Kidney (tissue), 14 donors: ENCODE data around the gene GCNT2. TPM values are rescaled to one million over a fixed set of nuclear protein-coding genes. Genes with fewer than 3 reads are reported as not detected.

ENCODE experiments used
- DNase-seq, 5 donors: peaks; one replicate each; pipeline ENCODE4 v3.0.0-alpha.2; 2013 to 2020
- FAIRE-seq: peaks from 2 replicates; lab custom pipeline; 2012; peaks lifted over from hg19 to GRCh38; lab: Jason Lieb, UNC
- H3K27ac ChIP-seq, 2 donors: one replicate each; pipeline ENCODE4 v1.7.0; 2013; ENCODE audit warnings: low read depth in 2 of 2, low read length in 2 of 2, inconsistent platforms in 1 of 2
- H3K27me3 ChIP-seq: one replicate; pipeline ENCODE4 v1.7.1; 2013; ENCODE audit warnings: low read length, inconsistent platforms; ENCODE audit not compliant: control insufficient read depth, insufficient read depth
- H3K36me3 ChIP-seq, 3 donors: one replicate each; pipeline versions ENCODE4 v1.7.0 to v1.7.1; 2013; ENCODE audit warnings: low read length in 3 of 3, control low read depth in 1 of 3, inconsistent platforms in 1 of 3; ENCODE audit not compliant: insufficient read depth in 3 of 3, control insufficient read depth in 2 of 3
- H3K4me1 ChIP-seq, 3 donors: one replicate each; pipeline versions ENCODE4 v1.7.0 to v1.7.1; 2013; ENCODE audit warnings: low read length in 3 of 3, inconsistent platforms in 1 of 3, low read depth in 1 of 3; ENCODE audit not compliant: control insufficient read depth in 2 of 3, insufficient read depth in 2 of 3
- H3K4me3 ChIP-seq, 3 donors: one replicate each; pipeline versions ENCODE4 v1.7.0 to v1.8.1; 2013; ENCODE audit warnings: low read length in 3 of 3, control low read depth in 1 of 3, inconsistent platforms in 1 of 3
- H3K9ac ChIP-seq, 3 donors: one replicate each; pipeline versions ENCODE4 v1.7.0 to v1.7.1; 2013; ENCODE audit warnings: low read length in 3 of 3, control low read depth in 1 of 3, inconsistent platforms in 1 of 3
- H3K9me3 ChIP-seq, 3 donors: one replicate each; pipeline versions ENCODE4 v1.7.0 to v1.7.1; 2013; ENCODE audit warnings: low read length in 3 of 3, control low read depth in 1 of 3, inconsistent platforms in 1 of 3; ENCODE audit not compliant: control insufficient read depth in 2 of 3, insufficient read depth in 1 of 3
- intact Hi-C: fragments of 100-400 bp; cut with DNase I; formaldehyde crosslinking; loops from one replicate; pipeline ENCODE4 v1.11.1; 2022
- polyA plus RNA-seq: library from polyadenylated mRNA; stranded (reverse); fragments of 350-450 nt; fragmentation: Illumina TruSeq; extraction: RNeasy Lipid Tissue Mini Kit (QIAGEN cat#74804); gene quantifications from one replicate; pipeline ENCODE4 v1.2.3, GENCODE V29; 2014; ENCODE audit warnings: low read depth, low replicate concordance; ENCODE audit not compliant: insufficient read depth
- total RNA-seq: library from RNA; stranded (reverse); fragmentation: NEBNext Ultra II Directional; extraction: Animal tissue kit (Norgen Biotek cat#: 25700); gene quantifications from one replicate; pipeline ENCODE4 v1.2.1, GENCODE V29; 2021
- TF ChIP-seq, protein P1 (sequence below): IDR thresholded peaks from 3 replicates; pipeline ENCODE4 v1.5.1; 2012; ENCODE audit warnings: mild to moderate bottlenecking, moderate library complexity, borderline replicate concordance; ENCODE audit not compliant: insufficient read depth; ENCODE audit errors: extremely low read depth
- donor health status: control.
- donor health status: control.
- donor health status: control.
- donor health status: control.
- donor health status: control.
- donor health status: DM: yes; HTN: yes; CAD: no.
- donor health status: Normal renal cell carcinoma (clear cell type).

GCNT2 gene
- total and polyA plus RNA-seq, 2 donors from 2014 or later: 10.5 to 12.5 TPM

DNA sequence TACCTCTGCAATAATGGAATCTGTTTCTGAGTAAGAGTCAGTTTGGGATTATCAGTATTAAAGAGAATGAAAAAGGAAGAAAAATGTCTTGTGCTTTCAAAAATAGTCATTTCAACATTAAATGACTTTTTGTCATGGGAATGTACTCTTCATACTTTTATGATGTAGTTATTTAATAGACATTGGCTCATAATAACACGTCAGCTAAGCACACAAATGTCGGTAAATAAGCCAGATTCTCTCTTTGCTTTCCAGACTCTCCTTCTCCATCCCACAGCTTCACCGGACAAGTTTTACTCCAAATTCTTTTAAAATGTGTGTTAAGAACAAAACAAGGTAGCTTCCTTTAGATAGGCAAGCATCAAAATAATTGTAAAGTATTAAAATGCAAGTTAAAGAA is 97.3 kb downstream of the GCNT2 start:
- H3K9ac ChIP-seq: no peak overlapping the region
- TF ChIP-seq, protein P1, sequence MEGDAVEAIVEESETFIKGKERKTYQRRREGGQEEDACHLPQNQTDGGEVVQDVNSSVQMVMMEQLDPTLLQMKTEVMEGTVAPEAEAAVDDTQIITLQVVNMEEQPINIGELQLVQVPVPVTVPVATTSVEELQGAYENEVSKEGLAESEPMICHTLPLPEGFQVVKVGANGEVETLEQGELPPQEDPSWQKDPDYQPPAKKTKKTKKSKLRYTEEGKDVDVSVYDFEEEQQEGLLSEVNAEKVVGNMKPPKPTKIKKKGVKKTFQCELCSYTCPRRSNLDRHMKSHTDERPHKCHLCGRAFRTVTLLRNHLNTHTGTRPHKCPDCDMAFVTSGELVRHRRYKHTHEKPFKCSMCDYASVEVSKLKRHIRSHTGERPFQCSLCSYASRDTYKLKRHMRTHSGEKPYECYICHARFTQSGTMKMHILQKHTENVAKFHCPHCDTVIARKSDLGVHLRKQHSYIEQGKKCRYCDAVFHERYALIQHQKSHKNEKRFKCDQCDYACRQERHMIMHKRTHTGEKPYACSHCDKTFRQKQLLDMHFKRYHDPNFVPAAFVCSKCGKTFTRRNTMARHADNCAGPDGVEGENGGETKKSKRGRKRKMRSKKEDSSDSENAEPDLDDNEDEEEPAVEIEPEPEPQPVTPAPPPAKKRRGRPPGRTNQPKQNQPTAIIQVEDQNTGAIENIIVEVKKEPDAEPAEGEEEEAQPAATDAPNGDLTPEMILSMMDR: no peak
- no peak overlapping the region for H3K4me3 ChIP-seq
- H3K27ac ChIP-seq: no peak overlapping the region
- no peaks in the 10 kb centered on the region for H3K27me3 ChIP-seq
- DNase-seq (no peak), FAIRE-seq (no peak)
- H3K4me1 ChIP-seq: peaks cover 0 to 5% (median 0%) of the 10 kb centered on the region in 3 donors
- intact Hi-C loops: no loop called here
- no peaks in the 10 kb centered on the region for H3K9me3 ChIP-seq
- H3K36me3 ChIP-seq: peaks cover 0 to 2% (median 0%) of the 10 kb centered on the region in 3 donors

DNA sequence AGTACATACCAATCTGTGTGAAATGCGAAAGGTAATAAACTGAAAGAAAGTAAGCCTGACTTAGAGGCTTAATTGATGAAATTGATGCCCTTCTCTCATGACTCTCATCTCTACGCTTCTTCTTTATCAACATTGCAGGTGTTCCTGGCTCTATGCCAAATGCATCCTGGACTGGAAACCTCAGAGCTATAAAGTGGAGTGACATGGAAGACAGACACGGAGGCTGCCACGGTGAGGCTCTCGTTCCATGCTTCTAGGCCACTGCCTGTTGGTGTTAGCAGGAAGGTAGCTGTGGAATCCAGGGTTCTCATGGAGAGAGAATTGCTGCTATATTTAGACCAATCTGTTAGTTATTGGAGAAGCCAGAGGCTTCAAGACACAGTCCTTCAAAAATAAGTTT is 100.1 kb downstream of the GCNT2 start:
- TF ChIP-seq, protein P1: no peak
- Histone ChIP-seq H3K36me3 (peaks cover 0 to 10% (median 2%) of the 10 kb centered on the region in 3 donors), H3K9ac (no peak overlapping the region), H3K9me3 (no peaks in the 10 kb centered on the region), H3K4me3 (no peak overlapping the region), H3K4me1 (no peaks in the 10 kb centered on the region), H3K27ac (no peak overlapping the region), H3K27me3 (no peaks in the 10 kb centered on the region)
- intact Hi-C loops: no loop called here
- FAIRE-seq: no peak
- DNase-seq: no peak

DNA sequence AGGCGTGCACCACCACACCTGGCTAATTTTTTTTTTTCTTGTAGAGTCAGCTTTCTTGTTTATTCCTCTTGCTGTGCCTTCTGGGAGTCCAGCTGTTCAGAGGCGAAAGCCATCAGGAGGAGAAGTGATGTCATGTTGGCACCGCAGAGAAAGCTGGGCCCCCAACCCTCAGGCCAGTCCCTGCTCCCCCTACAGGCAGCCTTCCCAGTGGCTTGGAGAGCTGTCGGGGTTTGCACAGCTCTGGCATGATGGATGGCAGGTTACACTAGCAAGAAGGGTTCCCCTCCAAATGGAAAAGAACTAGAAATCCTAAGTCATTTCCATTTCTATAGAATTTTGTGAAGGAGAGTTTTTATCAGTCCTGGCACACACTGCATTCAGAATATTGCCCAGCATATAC is 100.7 kb downstream of the GCNT2 start:
- no peak overlapping the region for H3K4me3 ChIP-seq
- DNase-seq (no peak), FAIRE-seq (no peak)
- H3K4me1 ChIP-seq: no peaks in the 10 kb centered on the region
- TF ChIP-seq, protein P1: no peak
- H3K9ac ChIP-seq: no peak overlapping the region
- H3K27me3 ChIP-seq: no peaks in the 10 kb centered on the region
- intact Hi-C loops: no loop called here
- no peaks in the 10 kb centered on the region for H3K9me3 ChIP-seq
- H3K36me3 ChIP-seq: peaks cover 2 to 10% (median 4%) of the 10 kb centered on the region in 3 donors
- H3K27ac ChIP-seq: no peak overlapping the region

DNA sequence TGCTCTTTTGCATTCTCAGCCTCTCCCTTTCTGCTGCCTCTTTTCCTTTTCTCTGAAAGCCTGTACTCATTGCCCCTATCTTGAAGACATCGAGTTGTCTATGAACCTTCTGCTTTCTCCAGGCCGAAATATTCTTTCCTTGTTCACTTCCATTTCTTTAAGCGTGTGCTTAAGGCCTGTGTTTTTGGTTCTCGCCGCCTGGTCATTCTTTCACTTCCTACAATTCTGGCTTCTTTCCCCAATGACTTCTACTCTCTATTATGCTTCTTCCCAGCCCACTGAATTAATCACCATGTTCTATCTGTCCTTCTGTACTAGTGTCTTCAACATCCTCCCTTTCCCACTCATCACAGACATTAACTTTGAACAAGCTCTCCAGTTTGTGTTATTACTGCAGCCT is 103.7 kb downstream of the GCNT2 start:
- Histone ChIP-seq H3K27me3 (no peaks in the 10 kb centered on the region), H3K4me3 (no peak overlapping the region), H3K27ac (no peak overlapping the region), H3K36me3 (peaks cover 2 to 10% (median 10%) of the 10 kb centered on the region in 3 donors), H3K9ac (no peak overlapping the region), H3K9me3 (no peaks in the 10 kb centered on the region), H3K4me1 (no peaks in the 10 kb centered on the region)
- no peak for DNase-seq
- TF ChIP-seq, protein P1: no peak
- intact Hi-C loops: no loop called here
- no peak for FAIRE-seq
